ENCODE measurements around the gene SCGB1C1. TPM values are rescaled to one million over a fixed set of nuclear protein-coding genes. Genes with fewer than 3 reads are reported as not detected.
A peak's percentile ranks its signal among the peaks of the same experiment; 100 is the strongest.
"Not testable (repeated sequence)": the region's sequence is repeated elsewhere in the genome, so short reads cannot be mapped to it uniquely, and the experiment has no call there.

The SCGB1C1 gene
- total RNA-seq, 1 donor from 2014 or later = not detected

GRCh38 chr11:232783-233565 is 40.1 kb downstream of the SCGB1C1 start:
- no peak for DNase-seq
- intact Hi-C loops (cut with DNase I) = no loop called here
- no peak for ATAC-seq (ENCODE audit: poor library complexity)

GRCh38 chr11:235180-235579 is 42.3 kb downstream of the SCGB1C1 start:
- DNase-seq (no peak), ATAC-seq (ENCODE audit: poor library complexity) (no peak)
- intact Hi-C loops (cut with DNase I) = no loop called here

GRCh38 chr11:235609-235996 is 42.7 kb downstream of the SCGB1C1 start:
- ATAC-seq (ENCODE audit: poor library complexity) (peak; percentile 12), DNase-seq (no peak)
- intact Hi-C loops (cut with DNase I) = no loop called here

GRCh38 chr11:235997-236773 is 43.3 kb downstream of the SCGB1C1 start, which contains the start of gene SIRT3:
SIRT3 (minus strand) TSS chr11:236342; CDS start chr11:236328, 14 bp downstream.
- peak; percentile 92 for ATAC-seq (ENCODE audit: poor library complexity)
- intact Hi-C loops (cut with DNase I) = no loop called here
- DNase-seq = peak; percentile 88

GRCh38 chr11:236774-237767 is 44.2 kb downstream of the SCGB1C1 start, which contains the start of gene PSMD13:
PSMD13 (plus strand) TSS chr11:236976; CDS start chr11:237050, 74 bp downstream.
- ATAC-seq (ENCODE audit: poor library complexity) (peak; percentile 94), DNase-seq (peak; percentile 93)
- intact Hi-C loops (cut with DNase I) = no loop called here

- DNase-seq; intact Hi-C loops (cut with DNase I); ATAC-seq (ENCODE audit: poor library complexity): not testable (repeated sequence)
Measured at GRCh38 chr11:238346-238745, 45.5 kb downstream of the SCGB1C1 start.

- DNase-seq = no peak
- intact Hi-C loops (cut with DNase I) = no loop called here
- ATAC-seq (ENCODE audit: poor library complexity) = no peak
Measured at GRCh38 chr11:240315-240714, 47.4 kb downstream of the SCGB1C1 start.

- ATAC-seq (ENCODE audit: poor library complexity) (peak; percentile 69), DNase-seq (no peak)
- intact Hi-C loops (cut with DNase I) = no loop called here
Measured at GRCh38 chr11:241634-242033, 48.8 kb downstream of the SCGB1C1 start.

Other genes with a start within 250 kb of the SCGB1C1 start
- gene BET1L, start 14.3 kb downstream of the SCGB1C1 start, total RNA-seq = 20.0 TPM
- gene RIC8A, start 14.6 kb downstream of the SCGB1C1 start, total RNA-seq = 51.9 TPM
- gene SIRT3, start 43.3 kb downstream of the SCGB1C1 start, total RNA-seq = 42.6 TPM
- 93.4 TPM for gene PSMD13, start 43.9 kb downstream of the SCGB1C1 start, total RNA-seq
- 0.11 TPM for gene NLRP6, start 85.3 kb downstream of the SCGB1C1 start, total RNA-seq
- gene PGGHG, start 96.0 kb downstream of the SCGB1C1 start, total RNA-seq = 6.1 TPM
- not detected for gene IFITM5, start 106.4 kb downstream of the SCGB1C1 start, total RNA-seq
- 194 TPM for gene IFITM2, start 114.7 kb downstream of the SCGB1C1 start, total RNA-seq
- gene IFITM1, start 121.0 kb downstream of the SCGB1C1 start, total RNA-seq = 83.1 TPM
- 287 TPM for gene IFITM3, start 127.8 kb downstream of the SCGB1C1 start, total RNA-seq
- 0.94 TPM for gene B4GALNT4, start 176.4 kb downstream of the SCGB1C1 start, total RNA-seq
- 0.86 TPM for gene PKP3, start 201.1 kb downstream of the SCGB1C1 start, total RNA-seq
- 38.6 TPM for gene SIGIRR, start 221.9 kb downstream of the SCGB1C1 start, total RNA-seq
- gene ANO9, start 248.9 kb downstream of the SCGB1C1 start, total RNA-seq = 0.08 TPM

Measured in Right ventricle myocardium superior (tissue), 1 donor.